Measurements from ENCODE around the gene XPO6.

XPO6 gene

GRCh38 chr16:28112908-28113307, 98.9 kb downstream of the XPO6 start:
- DNase-seq (ENCODE audit: low read depth in 1 of 2, low spot score in 1 of 2): no peak

- no peak for DNase-seq (ENCODE audit: low read depth in 1 of 2, low spot score in 1 of 2)
Measured at GRCh38 chr16:28110977-28111376, 100.8 kb downstream of the XPO6 start.

- DNase-seq (ENCODE audit: low read depth in 1 of 2, low spot score in 1 of 2): no peak
Measured at GRCh38 chr16:28110479-28110878, 101.3 kb downstream of the XPO6 start.

- no peak for DNase-seq (ENCODE audit: low read depth in 1 of 2, low spot score in 1 of 2)
Measured at GRCh38 chr16:28110074-28110473, 101.7 kb downstream of the XPO6 start.

- no peak for DNase-seq (ENCODE audit: low read depth in 1 of 2, low spot score in 1 of 2)
Measured at GRCh38 chr16:28108590-28109247, 103.0 kb downstream of the XPO6 start.

- DNase-seq (ENCODE audit: low read depth in 1 of 2, low spot score in 1 of 2): no peak
Measured at GRCh38 chr16:28107232-28107631, 104.5 kb downstream of the XPO6 start.

GRCh38 chr16:28106467-28107215, 105.1 kb downstream of the XPO6 start:
- no peak for DNase-seq (ENCODE audit: low read depth in 1 of 2, low spot score in 1 of 2)

- no peak for DNase-seq (ENCODE audit: low read depth in 1 of 2, low spot score in 1 of 2)
Measured at GRCh38 chr16:28105954-28106353, 105.8 kb downstream of the XPO6 start.

GRCh38 chr16:28105297-28105696, 106.5 kb downstream of the XPO6 start:
- no peak for DNase-seq (ENCODE audit: low read depth in 1 of 2, low spot score in 1 of 2)

- no peak for DNase-seq (ENCODE audit: low read depth in 1 of 2, low spot score in 1 of 2)
Measured at GRCh38 chr16:28104404-28104803, 107.4 kb downstream of the XPO6 start.

- DNase-seq (ENCODE audit: low read depth in 1 of 2, low spot score in 1 of 2): no peak
Measured at GRCh38 chr16:28103516-28104170, 108.1 kb downstream of the XPO6 start.

- DNase-seq (ENCODE audit: low read depth in 1 of 2, low spot score in 1 of 2): no peak
Measured at GRCh38 chr16:28101533-28101890, 110.3 kb downstream of the XPO6 start.

- DNase-seq (ENCODE audit: low read depth in 1 of 2, low spot score in 1 of 2): no peak
Measured at GRCh38 chr16:28100810-28101532, 110.8 kb downstream of the XPO6 start.

- no peak for DNase-seq (ENCODE audit: low read depth in 1 of 2, low spot score in 1 of 2)
Measured at GRCh38 chr16:28098959-28099945, 112.5 kb downstream of the XPO6 start.

GRCh38 chr16:28098171-28098958, 113.4 kb downstream of the XPO6 start:
- DNase-seq (ENCODE audit: low read depth in 1 of 2, low spot score in 1 of 2): no peak

GRCh38 chr16:28096983-28097899, 114.5 kb downstream of the XPO6 start:
- no peak for DNase-seq (ENCODE audit: low read depth in 1 of 2, low spot score in 1 of 2)

- DNase-seq (ENCODE audit: low read depth in 1 of 2, low spot score in 1 of 2): no peak
Measured at GRCh38 chr16:28093385-28093725, 118.4 kb downstream of the XPO6 start.

GRCh38 chr16:28092721-28093384, 118.9 kb downstream of the XPO6 start:
- no peak for DNase-seq (ENCODE audit: low read depth in 1 of 2, low spot score in 1 of 2)

Measured in activated T-helper 1 cell treated with anti-CD3 and anti-CD28 coated beads, Interleukin-2, amount 50 U/mL, for 16 hours (primary cell).